Fibroblast of skin of back (primary cell): ENCODE results near the gene PSD4.

Experiments
- DNase-seq: peaks from one replicate; pipeline ENCODE4 v3.0.0-alpha.2; 2013

Gene PSD4

GRCh38 chr2:113240915-113241911 lies 67.4 kb downstream of the PSD4 start:
- DNase-seq, result peak; percentile 99

- DNase-seq, result no peak
These were observed 68.6 kb downstream of the PSD4 start for GRCh38 chr2:113242327-113242726.

GRCh38 chr2:113245276-113245711 lies 71.5 kb downstream of the PSD4 start:
- no peak for DNase-seq

GRCh38 chr2:113246606-113247005 lies 72.8 kb downstream of the PSD4 start:
- no peak for DNase-seq

- peak; percentile 78 for DNase-seq
These were observed 75.4 kb downstream of the PSD4 start for GRCh38 chr2:113248997-113249770.

GRCh38 chr2:113251118-113251517 lies 77.3 kb downstream of the PSD4 start:
- no peak for DNase-seq

- no peak for DNase-seq
These were observed 78.3 kb downstream of the PSD4 start for GRCh38 chr2:113252047-113252590.

- DNase-seq, result peak; percentile 19
These were observed 79.7 kb downstream of the PSD4 start for GRCh38 chr2:113253453-113253852.

- peak; percentile 41 for DNase-seq
These were observed 81.6 kb downstream of the PSD4 start for GRCh38 chr2:113255140-113256070.

- DNase-seq, result peak; percentile 59
These were observed 83.9 kb downstream of the PSD4 start for GRCh38 chr2:113257516-113258264.

- no peak for DNase-seq
These were observed 84.8 kb downstream of the PSD4 start for GRCh38 chr2:113258471-113259147.
